GM15510 (cell line): ENCODE data around the gene COPS7A.
A peak's percentile ranks its signal among the peaks of the same experiment; 100 is the strongest.

Source experiments
- POLR2A ChIP-seq: IDR thresholded peaks from 3 replicates; pipeline ENCODE4 v1.6.1; 2011; ENCODE audit warnings: borderline replicate concordance; ENCODE audit not compliant: insufficient read length; ENCODE audit errors: extremely low read depth

The COPS7A gene

GRCh38 chr12:6723607-6724408, at the start of gene COPS7A:
Gene COPS7A (plus strand): TSS chr12:6724046. CDS start chr12:6724657, 611 bp downstream.
- TF ChIP-seq POLR2A, result peak; percentile 78

DNA sequence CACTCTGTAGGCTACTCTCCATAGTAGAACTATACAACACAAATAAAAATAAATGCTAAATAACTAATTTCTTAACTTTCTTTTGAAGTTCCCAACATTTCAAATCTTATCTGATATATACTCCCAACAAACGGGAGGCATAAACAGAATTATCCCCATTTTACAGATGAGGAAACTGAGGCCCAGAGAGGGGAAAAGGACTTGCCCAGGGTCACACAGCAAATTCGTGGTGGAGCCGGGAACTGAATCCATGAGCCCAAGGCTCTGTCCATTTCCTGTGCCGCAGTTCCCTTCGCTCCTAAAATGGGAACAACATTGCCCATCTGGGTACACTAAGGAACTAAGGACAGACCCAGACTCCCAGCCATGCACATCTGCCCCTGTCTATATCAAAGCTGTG, 46.9 kb upstream of the COPS7A start:
- no peak for TF ChIP-seq POLR2A

DNA sequence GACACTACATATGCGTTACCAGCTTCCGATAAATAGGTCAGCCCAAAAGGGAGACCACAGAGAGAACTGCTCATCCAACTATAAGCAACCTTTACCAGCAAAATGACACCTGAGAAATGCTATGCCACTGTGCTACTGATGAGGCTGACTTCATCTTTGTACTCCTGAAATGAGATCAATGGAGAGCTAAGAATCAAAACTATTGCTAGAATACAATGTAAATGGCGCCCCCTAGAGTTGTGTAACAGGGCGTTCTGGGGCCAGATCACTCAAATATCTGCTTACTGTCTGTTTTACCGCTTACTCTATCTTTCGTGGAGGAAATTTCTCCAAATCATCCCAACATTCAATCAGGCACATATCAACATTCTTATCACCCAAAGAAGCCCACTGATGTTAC, 39.2 kb upstream of the COPS7A start:
- TF ChIP-seq POLR2A, result no peak

GRCh38 chr12:6685814-6686213, 38.0 kb upstream of the COPS7A start:
- TF ChIP-seq POLR2A, result no peak

GRCh38 chr12:6688543-6688998, 35.3 kb upstream of the COPS7A start:
- no peak for TF ChIP-seq POLR2A

GRCh38 chr12:6688999-6689882, 34.6 kb upstream of the COPS7A start, which contains the start of gene ZNF384:
Gene ZNF384 (minus strand): TSS chr12:6689375. CDS start chr12:6679520, 9,855 bp downstream.
- peak; percentile 67 for TF ChIP-seq POLR2A

GRCh38 chr12:6691473-6691872, 32.4 kb upstream of the COPS7A start:
- TF ChIP-seq POLR2A, result no peak

DNA sequence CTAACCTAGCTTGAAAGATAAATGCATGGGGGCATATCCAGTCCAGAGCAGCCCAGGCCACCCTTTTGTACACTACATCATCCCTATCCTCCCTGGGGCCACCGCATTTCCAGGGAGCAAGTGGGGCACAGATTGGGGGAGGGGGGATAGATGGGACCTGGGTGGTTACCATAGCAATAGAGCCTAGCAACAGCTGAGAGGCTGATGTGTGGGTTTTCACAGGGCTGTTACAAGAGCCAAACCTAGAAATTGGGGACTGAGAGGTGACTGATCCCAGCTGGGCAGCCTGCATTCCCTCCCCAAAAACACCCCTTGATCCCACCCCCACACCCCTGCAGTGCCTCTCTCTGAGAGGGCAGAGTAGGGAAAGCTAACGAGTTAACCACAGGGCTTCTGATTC, 31.0 kb upstream of the COPS7A start:
- no peak for TF ChIP-seq POLR2A

- TF ChIP-seq POLR2A, result no peak
Measured at GRCh38 chr12:6693832-6694355, 30.0 kb upstream of the COPS7A start.

DNA sequence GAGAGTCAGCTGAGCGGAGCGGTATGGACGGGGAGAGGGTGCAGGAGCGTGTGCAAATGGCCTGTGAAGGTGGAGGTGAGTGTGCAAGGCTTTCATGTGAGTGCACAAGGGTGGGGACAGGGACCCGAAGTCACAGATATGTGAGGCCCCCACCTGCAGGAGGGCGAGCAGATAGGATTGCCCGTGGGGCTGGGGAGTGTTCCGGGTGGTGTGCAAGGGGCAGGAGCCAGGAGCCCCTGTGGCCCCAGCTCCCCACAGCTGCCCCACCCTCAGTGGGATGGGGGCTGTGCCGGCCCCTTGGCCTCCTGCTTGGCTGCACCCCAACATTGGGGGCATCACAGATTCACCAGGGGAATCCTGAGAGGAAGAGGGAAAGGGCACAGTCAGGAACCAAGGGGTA, 29.1 kb upstream of the COPS7A start:
- TF ChIP-seq POLR2A, result no peak

DNA sequence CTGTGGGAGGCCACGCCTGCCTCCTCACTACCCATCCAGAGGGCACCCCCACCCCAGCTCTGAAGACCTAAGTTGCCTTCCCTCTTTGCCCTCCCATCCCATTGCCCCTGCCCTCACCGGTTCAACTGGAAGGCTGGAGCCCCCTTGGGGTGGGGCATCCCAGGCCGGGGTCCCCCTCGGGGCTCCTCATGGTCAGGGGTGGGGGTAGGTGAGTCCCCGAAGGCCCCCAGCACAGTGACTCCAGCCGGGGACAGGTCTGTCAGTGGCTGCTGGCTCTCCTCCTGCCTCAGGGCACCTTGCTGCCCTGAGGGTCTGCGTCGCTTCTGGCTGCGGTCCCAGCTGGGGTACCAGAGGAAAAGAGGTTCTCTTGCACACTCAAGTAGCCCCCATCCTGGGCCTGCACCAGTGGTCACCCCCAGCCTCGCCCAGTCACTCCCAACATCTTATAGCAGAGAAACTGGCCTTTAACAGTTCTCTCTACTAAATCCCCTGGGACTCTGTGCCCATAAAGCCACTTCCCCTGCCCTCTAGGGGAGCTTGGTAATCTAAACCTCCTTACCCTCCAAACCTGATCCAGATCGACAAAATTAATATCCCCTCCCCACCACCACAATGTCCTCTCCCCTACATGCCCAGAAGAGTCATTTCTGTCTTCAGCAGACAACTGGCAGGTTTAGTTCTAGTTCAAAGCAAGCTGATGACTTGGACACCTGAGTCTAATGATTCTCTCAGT, 28.4 kb upstream of the COPS7A start:
- TF ChIP-seq POLR2A, result no peak

- no peak for TF ChIP-seq POLR2A
Measured at GRCh38 chr12:6696690-6697583, 26.9 kb upstream of the COPS7A start.

GRCh38 chr12:6697584-6698351, 26.1 kb upstream of the COPS7A start:
- no peak for TF ChIP-seq POLR2A

DNA sequence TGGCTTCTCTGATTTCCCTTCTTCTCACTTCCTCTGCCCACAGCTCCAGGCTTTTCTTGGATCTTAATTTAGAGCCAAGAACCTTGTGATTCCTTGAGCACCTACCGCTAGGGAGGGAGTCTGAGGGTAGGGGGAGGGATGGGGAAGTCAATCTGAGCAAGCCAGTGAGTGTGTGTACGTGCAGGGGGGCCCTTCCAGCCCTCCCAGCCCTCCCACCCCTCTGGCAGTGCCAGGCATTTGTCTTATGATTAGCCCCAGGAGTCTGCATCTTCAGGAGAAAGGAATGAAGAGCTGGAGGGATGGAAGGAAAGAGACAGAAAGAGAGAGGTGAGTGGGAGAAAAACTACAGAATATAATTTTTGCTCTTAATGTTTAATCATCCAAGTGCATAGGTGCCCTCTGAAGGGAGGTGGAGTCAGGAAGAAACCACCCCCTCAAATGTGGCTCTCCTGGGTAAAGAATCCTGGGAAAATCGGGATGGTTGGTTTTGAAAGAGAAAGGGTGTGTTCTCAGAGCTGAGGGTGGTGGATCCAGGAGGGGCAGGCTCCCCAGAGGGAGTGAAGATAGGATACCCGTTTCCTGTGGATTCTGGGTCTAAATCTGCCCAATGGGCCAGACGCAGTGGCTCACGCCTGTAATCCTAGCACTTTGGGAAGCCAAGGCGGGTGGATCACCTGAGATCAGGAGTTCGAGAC, 25.3 kb upstream of the COPS7A start:
- no peak for TF ChIP-seq POLR2A
